Breast epithelium (tissue), 3 donors: ENCODE data around the gene DEAF1.

Experiments used
- POLR2A ChIP-seq: fragments of 450-650 bp; IDR thresholded peaks from one replicate; pipeline ENCODE4 v1.6.1; 2016; ENCODE audit warnings: antibody characterized with exemption, mild to moderate bottlenecking, moderate library complexity
- POLR2AphosphoS5 ChIP-seq, 3 donors: sonication (generic); formaldehyde crosslinking; IDR thresholded peaks; one replicate each; pipeline ENCODE4 v1.6.1; 2017; ENCODE audit warnings: antibody characterized with exemption in 3 of 3

GRCh38 chr11:728901-729491 is 34.0 kb upstream of the DEAF1 start:
- TF ChIP-seq POLR2AphosphoS5 (IDR thresholded peaks at IDR 0.05) (no peak), POLR2A (no peak)
